Liver (tissue), 9 donors: ENCODE results near the gene DEFB114. TPM values are rescaled to one million over a fixed set of nuclear protein-coding genes. Genes with fewer than 3 reads are reported as not detected.

ENCODE experiments used
- DNase-seq: peaks from one replicate; pipeline ENCODE4 v3.0.0-alpha.2; 2017; ENCODE audit warnings: low spot score
- H3K27ac ChIP-seq, 2 donors: one replicate each; pipeline ENCODE4 v1.7.0; 2013; ENCODE audit warnings: inconsistent platforms in 2 of 2, low read length in 2 of 2, control low read depth in 1 of 2, low read depth in 1 of 2, mild to moderate bottlenecking in 1 of 2
- H3K27me3 ChIP-seq, 4 donors: one replicate each; pipeline versions ENCODE4 v1.6.1 to v1.7.0; 2013; ENCODE audit warnings: low read length in 3 of 4, inconsistent platforms in 1 of 4, mild to moderate bottlenecking in 1 of 4, moderate library complexity in 1 of 4; ENCODE audit not compliant: control insufficient read depth in 4 of 4, insufficient read depth in 4 of 4
- H3K36me3 ChIP-seq, 4 donors: one replicate each; pipeline versions ENCODE4 v1.6.1 to v1.7.0; 2013; ENCODE audit warnings: low read length in 3 of 4, mild to moderate bottlenecking in 3 of 4, low read depth in 1 of 4, moderate library complexity in 1 of 4; ENCODE audit not compliant: control insufficient read depth in 4 of 4, insufficient read depth in 3 of 4
- H3K4me1 ChIP-seq, 4 donors: one replicate each; pipeline versions ENCODE4 v1.6.1 to v1.7.0; 2013; ENCODE audit warnings: low read length in 3 of 4, mild to moderate bottlenecking in 3 of 4, moderate library complexity in 1 of 4; ENCODE audit not compliant: control insufficient read depth in 4 of 4, insufficient read depth in 4 of 4
- H3K4me3 ChIP-seq, 3 donors: one replicate each; pipeline versions ENCODE4 v1.6.1 to v1.7.0; 2013; ENCODE audit warnings: low read length in 3 of 3, control low read depth in 1 of 3, low read depth in 1 of 3, mild to moderate bottlenecking in 1 of 3
- H3K9ac ChIP-seq, 2 donors: one replicate each; pipeline ENCODE4 v1.7.0; 2013; ENCODE audit warnings: low read length in 2 of 2, mild to moderate bottlenecking in 2 of 2, moderate library complexity in 2 of 2, control low read depth in 1 of 2, low read depth in 1 of 2
- H3K9me3 ChIP-seq, 4 donors: one replicate each; pipeline versions ENCODE4 v1.6.1 to v1.7.0; 2013; ENCODE audit warnings: low read length in 3 of 4; ENCODE audit not compliant: control insufficient read depth in 4 of 4
- ATF3 ChIP-seq: IDR thresholded peaks from 2 replicates; pipeline ENCODE4 v1.6.1; 2016; ENCODE audit warnings: antibody characterized with exemption
- CTCF ChIP-seq: fragments of 150-350 bp; IDR thresholded peaks from 2 replicates; pipeline ENCODE4 v1.5.1; 2017; ENCODE audit warnings: improper control_type of control experiment, low read depth, low read length; ENCODE audit not compliant: missing input control
- EGR1 ChIP-seq, 2 donors: IDR thresholded peaks; 2 replicates each; pipeline ENCODE4 v1.6.1; 2016 to 2018; ENCODE audit warnings: antibody characterized with exemption in 2 of 2, low read depth in 2 of 2
- FOXA1 ChIP-seq: IDR thresholded peaks from 2 replicates; pipeline ENCODE4 v1.6.1; 2016; ENCODE audit warnings: antibody characterized with exemption
- FOXA2 ChIP-seq: IDR thresholded peaks from 2 replicates; pipeline ENCODE4 v1.6.1; 2016; ENCODE audit warnings: antibody characterized with exemption
- GABPA ChIP-seq, 2 donors: IDR thresholded peaks in 1 of 2; conservative IDR thresholded peaks in 1 of 2; 2 replicates each; pipeline ENCODE4 v1.6.1; 2016; ENCODE audit warnings: antibody characterized with exemption in 2 of 2, mild to moderate bottlenecking in 1 of 2, moderate library complexity in 1 of 2
- HNF4A ChIP-seq, 2 donors: conservative IDR thresholded peaks; 2 replicates each; pipeline ENCODE4 v1.6.1; 2016; ENCODE audit warnings: antibody characterized with exemption in 2 of 2, mild to moderate bottlenecking in 2 of 2
- HNF4G ChIP-seq: IDR thresholded peaks from 2 replicates; pipeline ENCODE4 v1.6.1; 2016; ENCODE audit warnings: antibody characterized with exemption
- JUND ChIP-seq, 2 donors: IDR thresholded peaks; 2 replicates each; pipeline ENCODE4 v1.6.1; 2016; ENCODE audit warnings: antibody characterized with exemption in 2 of 2
- NR2F2 ChIP-seq: IDR thresholded peaks from 2 replicates; pipeline ENCODE4 v1.6.1; 2016; ENCODE audit warnings: antibody characterized with exemption
- REST ChIP-seq: IDR thresholded peaks from 2 replicates; pipeline ENCODE4 v1.6.1; 2016; ENCODE audit warnings: antibody characterized with exemption, mild to moderate bottlenecking
- SP1 ChIP-seq: IDR thresholded peaks from 2 replicates; pipeline ENCODE4 v1.6.1; 2018; ENCODE audit warnings: antibody characterized with exemption, mild to moderate bottlenecking
- TAF1 ChIP-seq: conservative IDR thresholded peaks from 2 replicates; pipeline ENCODE4 v1.6.1; 2016; ENCODE audit warnings: antibody characterized with exemption, mild to moderate bottlenecking
- YY1 ChIP-seq: IDR thresholded peaks from 2 replicates; pipeline ENCODE4 v1.6.1; 2016; ENCODE audit warnings: antibody characterized with exemption, mild to moderate bottlenecking
- ZBTB33 ChIP-seq: IDR thresholded peaks from 2 replicates; pipeline ENCODE4 v1.6.1; 2016; ENCODE audit warnings: antibody characterized with exemption
- WGBS: extraction: QIAGEN DNeasy Blood & Tissue Kit; methylation state at CpG from one replicate; pipeline ENCODE4 v1.1.7; 2013; 5-methylcytosine and 5-hydroxymethylcytosine counted together
- polyA plus RNA-seq, 2 donors: library from polyadenylated mRNA; stranded (reverse) in 1 of 2; unstranded in 1 of 2; fragments of 200-250 nt in 1 of 2; fragments of >200 nt in 1 of 2; fragmentation: Nextera tagmentation in 1 of 2; extraction: Ambion mirVana in 1 of 2; gene quantifications; one replicate each; pipeline versions ENCODE4 v1.2.1 to v1.2.3, GENCODE V29; 2013 to 2015
- total RNA-seq, 2 donors: library from RNA; depleted of rRNA; stranded (reverse); fragments of >200 nt; gene quantifications; one replicate each; pipeline ENCODE4 v1.2.3, GENCODE V29; 2014
- TF ChIP-seq, protein P1 (sequence below): IDR thresholded peaks from 2 replicates; pipeline ENCODE4 v1.6.1; 2016; ENCODE audit warnings: antibody characterized with exemption
- donor health status: healthy.
- donor health status: healthy.
- donor health status: healthy.
- donor health status: healthy.
- donor health status: healthy.

DEFB114 gene
- total and polyA plus RNA-seq, 4 donors = not detected

- no peaks in the 10 kb centered on the region for H3K36me3 ChIP-seq
- H3K4me1 ChIP-seq = no peaks in the 10 kb centered on the region
- no peaks in the 10 kb centered on the region for H3K27me3 ChIP-seq
- H3K4me3 ChIP-seq = no peak overlapping the region
- DNase-seq = no peak
- H3K9me3 ChIP-seq = no peaks in the 10 kb centered on the region
- TF ChIP-seq TAF1 (no peak), SP1 (no peak), NR2F2 (no peak), ATF3 (no peak), REST (no peak), JUND (IDR thresholded peaks at IDR 0.05) (no peak), GABPA (IDR thresholded peaks at IDR 0.05 in 1 of 2, conservative IDR thresholded peaks at IDR 0.05 in 1 of 2) (no peak), HNF4A (conservative IDR thresholded peaks at IDR 0.05) (no peak), ZBTB33 (no peak), FOXA2 (no peak), YY1 (no peak)
- TF ChIP-seq, protein P1, sequence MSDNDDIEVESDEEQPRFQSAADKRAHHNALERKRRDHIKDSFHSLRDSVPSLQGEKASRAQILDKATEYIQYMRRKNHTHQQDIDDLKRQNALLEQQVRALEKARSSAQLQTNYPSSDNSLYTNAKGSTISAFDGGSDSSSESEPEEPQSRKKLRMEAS = no peak
- no peak overlapping the region for H3K9ac ChIP-seq
- H3K27ac ChIP-seq = no peak overlapping the region
- 84% methylated on average over 3 of the region's 3 CpGs for WGBS
Measured at GRCh38 chr6:50007819-50008218, 43.9 kb upstream of the DEFB114 start.

DNA sequence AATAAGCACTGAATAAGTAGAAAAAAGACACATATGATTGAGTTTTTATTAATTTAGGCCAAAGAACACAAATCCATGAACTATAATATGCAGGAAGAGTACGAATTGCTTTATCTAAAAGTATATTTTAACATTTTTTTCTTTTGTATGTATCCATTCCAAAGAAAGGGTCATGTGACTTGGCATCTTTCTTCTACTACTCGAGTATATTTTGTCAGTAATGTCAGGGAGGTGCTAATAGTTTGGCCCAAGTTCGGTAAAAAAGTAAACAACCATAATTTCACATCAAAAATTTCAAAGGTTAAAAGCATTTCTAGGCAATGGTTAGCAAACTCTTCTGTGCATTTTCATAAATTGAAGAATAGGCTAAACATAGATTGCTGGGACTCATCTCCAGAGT, 39.2 kb upstream of the DEFB114 start:
- Histone ChIP-seq H3K36me3 (no peaks in the 10 kb centered on the region), H3K27me3 (no peaks in the 10 kb centered on the region), H3K4me3 (no peak overlapping the region), H3K4me1 (no peaks in the 10 kb centered on the region), H3K27ac (no peak overlapping the region), H3K9ac (no peak overlapping the region), H3K9me3 (no peaks in the 10 kb centered on the region)
- TF ChIP-seq HNF4G (no peak), ATF3 (no peak), TAF1 (no peak), JUND (IDR thresholded peaks at IDR 0.05) (no peak), FOXA1 (no peak), EGR1 (IDR thresholded peaks at IDR 0.05; ENCODE audit: low read depth in 2 of 2) (no peak), CTCF (no peak), FOXA2 (no peak), REST (no peak)
- TF ChIP-seq, protein P1 = no peak
- WGBS = 69% methylated on average over 3 of the region's 3 CpGs
- no peak for DNase-seq
